Measurements from ENCODE around the gene KRTAP5-3. TPM values are rescaled to one million over a fixed set of nuclear protein-coding genes. Genes with fewer than 3 reads are reported as not detected.
"Not testable (repeated sequence)": the region's sequence is repeated elsewhere in the genome, so short reads cannot be mapped to it uniquely, and the experiment has no call there.

The KRTAP5-3 gene
- total RNA-seq, 1 experiment from 2014 or later: not detected

- DNase-seq: no peak
- Histone ChIP-seq H3K4me3 (no peak overlapping the region), H3K9me3 (replicated peaks) (no peaks in the 10 kb centered on the region), H3K4me1 (peaks cover 10% of the 10 kb centered on the region), H3K36me3 (no peaks in the 10 kb centered on the region), H3K27ac (no peak overlapping the region), H3K27me3 (peaks cover 16% of the 10 kb centered on the region; the same call in 1 of the 2 replicates)
Measured at GRCh38 chr11:1636291-1636950, 28.2 kb upstream of the KRTAP5-3 start.

DNA sequence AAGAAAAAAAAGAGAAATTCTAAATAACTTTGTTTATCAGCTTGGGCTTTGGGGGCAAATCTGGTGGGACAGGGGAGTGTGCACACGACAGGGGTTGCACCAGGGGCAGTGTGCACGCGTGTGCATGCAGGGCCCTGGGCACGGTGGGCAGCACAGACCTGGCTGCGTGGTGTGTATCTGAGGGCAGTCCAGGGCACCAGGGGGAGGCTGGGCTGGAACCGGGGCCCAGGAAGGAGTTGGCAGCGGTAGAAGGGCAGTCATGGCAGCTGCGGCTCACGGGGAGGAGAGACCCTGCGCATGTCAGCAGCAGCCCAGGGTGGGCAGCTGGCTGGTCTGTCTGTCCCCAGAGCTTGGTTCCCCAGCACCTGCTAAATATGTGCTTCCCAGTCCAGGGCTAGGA is 25.6 kb upstream of the KRTAP5-3 start:
- Histone ChIP-seq H3K27me3 (peaks cover 20% of the 10 kb centered on the region), H3K36me3 (no peaks in the 10 kb centered on the region), H3K4me1 (0 out of 2 replicates have a peak, but pooled peaks cover 3% of the 10 kb centered on the region), H3K27ac (no peak overlapping the region), H3K4me3 (no peak overlapping the region), H3K9me3 (replicated peaks) (no peaks in the 10 kb centered on the region)
- no peak for DNase-seq

DNA sequence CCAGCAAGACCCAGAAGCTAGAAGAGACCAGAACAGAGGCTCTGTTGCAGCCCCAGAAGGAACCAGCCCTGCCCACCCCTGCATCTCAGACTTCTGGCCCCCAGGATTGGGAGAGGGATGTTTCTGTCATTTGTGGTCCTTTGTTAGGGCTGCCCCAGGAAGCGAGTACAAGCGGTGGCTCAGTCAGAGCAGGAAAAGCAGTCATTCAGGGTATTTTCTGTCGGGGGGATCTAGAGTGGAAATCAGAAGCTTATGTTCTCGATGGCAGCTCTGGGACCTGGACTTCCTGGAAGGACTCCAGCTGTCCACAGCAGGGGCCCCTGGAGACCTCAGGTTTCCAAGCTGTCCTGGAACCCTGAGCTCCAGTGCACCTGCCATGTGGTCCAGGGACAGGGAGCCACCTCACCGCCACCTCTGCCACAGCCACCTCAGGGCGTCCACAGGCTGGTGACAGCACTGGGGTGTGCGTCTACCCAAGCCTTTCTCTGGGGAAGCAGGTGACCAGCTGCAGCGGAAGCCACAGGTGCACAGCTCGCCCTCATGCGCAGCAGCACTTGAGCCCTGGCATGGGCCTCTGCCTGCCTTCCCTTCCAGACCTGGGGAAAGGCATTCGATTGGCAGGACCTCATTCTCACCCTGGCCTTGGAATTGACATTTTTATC is 23.9 kb upstream of the KRTAP5-3 start:
- Histone ChIP-seq H3K36me3 (no peaks in the 10 kb centered on the region), H3K9me3 (replicated peaks) (no peaks in the 10 kb centered on the region), H3K27ac (no peak overlapping the region), H3K4me1 (no peaks in the 10 kb centered on the region), H3K4me3 (no peak overlapping the region), H3K27me3 (peaks cover 20% of the 10 kb centered on the region)
- no peak for DNase-seq

GRCh38 chr11:1631066-1631568 is 22.9 kb upstream of the KRTAP5-3 start:
- DNase-seq: no peak
- H3K4me3 ChIP-seq: no peak overlapping the region
- H3K4me1 ChIP-seq: no peaks in the 10 kb centered on the region
- H3K27ac ChIP-seq: no peak overlapping the region
- peaks cover 20% of the 10 kb centered on the region for H3K27me3 ChIP-seq
- no peaks in the 10 kb centered on the region for H3K36me3 ChIP-seq
- H3K9me3 ChIP-seq (replicated peaks): no peaks in the 10 kb centered on the region

DNA sequence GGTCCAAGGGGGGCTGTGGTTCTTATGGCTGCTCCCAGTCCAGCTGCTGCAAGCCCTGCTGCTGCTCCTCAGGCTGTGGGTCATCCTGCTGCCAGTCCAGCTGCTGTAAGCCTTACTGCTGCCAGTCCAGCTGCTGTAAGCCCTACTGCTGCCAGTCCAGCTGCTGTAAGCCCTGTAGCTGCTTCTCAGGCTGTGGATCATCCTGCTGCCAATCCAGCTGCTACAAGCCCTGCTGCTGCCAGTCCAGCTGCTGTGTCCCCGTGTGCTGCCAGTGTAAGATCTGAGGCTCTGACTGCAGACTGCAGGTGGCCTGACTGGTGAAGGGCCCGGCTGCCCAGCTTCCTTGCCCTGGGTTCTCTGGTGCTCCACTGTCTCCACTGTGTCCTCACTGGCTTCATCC is 22.0 kb upstream of the KRTAP5-3 start:
- Histone ChIP-seq H3K4me1 (no peaks in the 10 kb centered on the region), H3K27ac (no peak overlapping the region), H3K36me3 (no peaks in the 10 kb centered on the region), H3K4me3 (no peak overlapping the region), H3K9me3 (replicated peaks) (no peaks in the 10 kb centered on the region), H3K27me3 (peaks cover 20% of the 10 kb centered on the region)
- DNase-seq: no peak

GRCh38 chr11:1629326-1630185 is 21.3 kb upstream of the KRTAP5-3 start, which contains the start of gene KRTAP5-5:
Gene KRTAP5-5 (plus strand): TSS chr11:1629775. CDS start chr11:1629841, 66 bp downstream.
- H3K4me1 ChIP-seq: no peaks in the 10 kb centered on the region
- H3K27me3 ChIP-seq: peaks cover 25% of the 10 kb centered on the region
- H3K27ac ChIP-seq: no peak within 1 kb of the TSS
- no peak within 1 kb of the TSS for H3K4me3 ChIP-seq
- no peak for DNase-seq
- H3K36me3 ChIP-seq: no peaks in the 10 kb centered on the region
- H3K9me3 ChIP-seq (replicated peaks): no peaks in the 10 kb centered on the region

DNA sequence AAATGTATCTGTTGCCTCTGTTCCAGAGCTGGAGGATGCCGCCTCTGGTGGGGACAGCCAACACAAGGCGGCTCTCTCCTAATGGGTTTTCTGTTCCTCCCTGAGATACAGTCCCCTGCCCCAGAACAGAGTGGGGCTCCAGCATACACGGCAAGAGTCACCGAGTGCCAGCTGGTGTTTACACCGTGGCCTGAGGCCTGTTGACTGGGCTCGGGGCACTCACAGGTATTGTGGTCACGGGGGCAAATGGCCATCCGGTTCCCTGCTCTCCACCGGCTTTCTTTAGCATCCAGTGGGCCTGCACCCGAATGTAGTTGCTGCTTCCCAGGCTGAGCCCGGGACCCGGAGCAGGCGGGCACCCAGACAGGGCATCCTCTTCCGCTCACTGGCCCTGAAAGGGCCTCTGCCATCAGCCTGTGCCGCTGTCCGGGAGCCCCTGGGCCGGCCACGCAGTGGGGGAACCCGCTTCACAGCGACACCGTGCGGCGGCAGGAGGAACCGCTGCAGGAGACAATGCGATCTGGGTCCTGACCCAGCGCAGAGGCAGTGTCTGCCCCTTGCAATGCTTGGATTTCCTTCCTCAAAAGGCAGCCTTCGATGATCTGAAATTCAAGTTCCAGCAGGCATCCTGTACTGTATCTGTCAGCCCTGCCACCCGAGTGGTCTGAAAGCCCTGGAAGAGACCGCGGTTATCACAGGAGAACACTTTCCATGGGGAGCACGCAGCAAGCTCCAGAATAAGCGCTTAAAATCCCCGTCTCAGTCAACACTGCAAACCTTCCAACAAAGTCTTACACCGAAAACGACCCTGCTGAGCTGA is 20.5 kb upstream of the KRTAP5-3 start:
- no peaks in the 10 kb centered on the region for H3K9me3 ChIP-seq (replicated peaks)
- H3K4me1 ChIP-seq: no peaks in the 10 kb centered on the region
- no peak overlapping the region for H3K27ac ChIP-seq
- peak; percentile 42 to 66 for DNase-seq
- no peak overlapping the region for H3K4me3 ChIP-seq
- H3K36me3 ChIP-seq: no peaks in the 10 kb centered on the region
- peaks cover 27% of the 10 kb centered on the region for H3K27me3 ChIP-seq

DNA sequence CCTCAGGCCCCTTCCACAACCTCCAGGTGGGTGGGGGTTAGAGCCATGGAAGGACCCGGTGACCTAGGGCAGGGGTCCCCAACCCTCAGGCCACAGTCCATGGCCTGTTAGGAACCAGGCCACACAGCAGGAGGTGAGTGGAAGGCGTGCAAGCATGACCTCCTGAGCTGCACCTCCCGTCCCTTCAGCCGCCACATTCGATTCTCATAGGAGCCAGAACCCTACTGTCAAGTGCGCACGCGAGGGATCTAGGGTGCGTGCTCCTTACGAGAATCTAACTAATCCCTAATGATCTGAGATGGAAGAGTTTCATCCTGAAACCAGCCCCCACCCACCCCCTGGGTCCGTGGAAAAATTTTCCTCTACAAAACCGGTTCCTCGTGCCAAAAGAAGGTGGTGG is 17.3 kb upstream of the KRTAP5-3 start:
- no peak for DNase-seq
- Histone ChIP-seq H3K27ac (no peak overlapping the region), H3K4me3 (no peak overlapping the region), H3K27me3 (peaks cover 13% of the 10 kb centered on the region), H3K36me3 (no peaks in the 10 kb centered on the region), H3K9me3 (replicated peaks) (no peaks in the 10 kb centered on the region), H3K4me1 (no peaks in the 10 kb centered on the region)

GRCh38 chr11:1624621-1625020 is 16.4 kb upstream of the KRTAP5-3 start:
- Histone ChIP-seq H3K27ac (no peak overlapping the region), H3K36me3 (no peaks in the 10 kb centered on the region), H3K9me3 (replicated peaks) (no peaks in the 10 kb centered on the region), H3K4me1 (no peaks in the 10 kb centered on the region), H3K4me3 (no peak overlapping the region), H3K27me3 (peaks cover 12% of the 10 kb centered on the region)
- no peak for DNase-seq

GRCh38 chr11:1623716-1624115 is 15.5 kb upstream of the KRTAP5-3 start:
- Histone ChIP-seq H3K9me3 (replicated peaks) (no peaks in the 10 kb centered on the region), H3K4me1 (no peaks in the 10 kb centered on the region), H3K27ac (no peak overlapping the region), H3K4me3 (no peak overlapping the region), H3K36me3 (no peaks in the 10 kb centered on the region), H3K27me3 (peaks cover 7% of the 10 kb centered on the region; the same call in 1 of the 2 replicates)
- DNase-seq: no peak

- peaks cover 7% of the 10 kb centered on the region; the same call in 1 of the 2 replicates for H3K27me3 ChIP-seq
- DNase-seq: no peak
- no peaks in the 10 kb centered on the region for H3K9me3 ChIP-seq (replicated peaks)
Measured at GRCh38 chr11:1622086-1622485, 13.8 kb upstream of the KRTAP5-3 start, which contains the start of gene KRTAP5-4. Gene KRTAP5-4 (minus strand): TSS chr11:1622138. CDS start chr11:1622093, 45 bp downstream.

DNA sequence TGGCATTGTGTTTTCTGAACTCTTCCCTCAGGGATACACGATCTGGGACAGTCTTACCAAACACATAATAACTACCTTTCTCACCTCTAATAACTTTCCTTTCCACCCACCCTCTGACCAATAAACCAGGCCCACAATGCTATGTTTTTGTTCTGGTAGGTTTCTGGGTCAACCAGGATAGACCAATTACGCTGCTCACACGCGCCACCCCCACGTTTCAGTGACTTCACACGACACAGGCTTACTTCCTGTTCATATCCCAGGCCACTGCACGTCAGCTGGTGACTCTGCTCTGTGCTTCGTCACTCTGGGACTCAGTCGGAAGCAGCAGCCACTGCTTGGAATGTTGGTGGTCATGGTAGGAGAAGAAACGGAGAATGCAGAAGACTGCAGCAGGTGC is 11.2 kb upstream of the KRTAP5-3 start:
- no peaks in the 10 kb centered on the region for H3K36me3 ChIP-seq
- peaks cover under 1% of the 10 kb centered on the region; the same call in 1 of the 2 replicates for H3K27me3 ChIP-seq
- no peak for DNase-seq
- no peaks in the 10 kb centered on the region for H3K4me1 ChIP-seq
- H3K4me3 ChIP-seq: no peak overlapping the region
- H3K9me3 ChIP-seq (replicated peaks): no peaks in the 10 kb centered on the region
- H3K27ac ChIP-seq: no peak overlapping the region

More at GRCh38 chr11:1622086-1622485, 13.8 kb upstream of the KRTAP5-3 start, which contains the start of gene KRTAP5-4:
- H3K4me3 ChIP-seq: no peak within 1 kb of the TSS
- H3K27ac ChIP-seq: no peak within 1 kb of the TSS
- H3K4me1 ChIP-seq: no peaks in the 10 kb centered on the region
- H3K36me3 ChIP-seq: no peaks in the 10 kb centered on the region

GRCh38 chr11:1618231-1618630 is 10.0 kb upstream of the KRTAP5-3 start:
- Histone ChIP-seq H3K36me3 (no peaks in the 10 kb centered on the region), H3K9me3 (replicated peaks) (no peaks in the 10 kb centered on the region), H3K27me3 (no peaks in the 10 kb centered on the region; the same call in 1 of the 2 replicates), H3K4me1 (no peaks in the 10 kb centered on the region), H3K27ac (no peak overlapping the region), H3K4me3 (no peak overlapping the region)
- no peak for DNase-seq

DNA sequence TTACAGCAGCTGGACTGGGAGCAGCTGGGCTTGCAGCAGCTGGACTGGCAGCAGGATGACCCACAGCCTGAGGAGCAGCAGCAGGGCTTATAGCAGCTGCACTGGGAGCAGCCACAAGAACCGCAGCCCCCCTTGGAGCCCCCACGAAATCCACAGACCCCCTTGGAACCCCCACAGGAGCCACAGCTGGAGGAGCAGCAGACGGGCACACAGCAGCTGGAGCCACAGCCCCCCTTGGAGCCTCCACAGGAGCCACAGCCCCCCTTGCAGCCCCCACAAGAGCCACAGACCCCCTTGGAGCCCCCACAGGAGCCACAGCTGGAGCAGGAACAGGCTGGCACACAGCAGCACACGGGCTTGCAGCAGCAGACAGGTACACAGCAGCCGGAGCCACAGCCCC is 362 bp downstream of the KRTAP5-3 start:
- H3K27me3 ChIP-seq: not testable (repeated sequence)
- peak in 1 of 2 experiments; percentile 50 for DNase-seq

More for the DNA sequence above, 362 bp downstream of the KRTAP5-3 start:
- H3K36me3 ChIP-seq; H3K27ac ChIP-seq; H3K4me1 ChIP-seq; H3K4me3 ChIP-seq; H3K9me3 ChIP-seq (replicated peaks): not testable (repeated sequence)
